ENCODE measurements around the gene RHO. TPM values are rescaled to one million over a fixed set of nuclear protein-coding genes. Genes with fewer than 3 reads are reported as not detected.

The RHO gene
- total RNA-seq, 1 experiment from 2014 or later = not detected

DNA sequence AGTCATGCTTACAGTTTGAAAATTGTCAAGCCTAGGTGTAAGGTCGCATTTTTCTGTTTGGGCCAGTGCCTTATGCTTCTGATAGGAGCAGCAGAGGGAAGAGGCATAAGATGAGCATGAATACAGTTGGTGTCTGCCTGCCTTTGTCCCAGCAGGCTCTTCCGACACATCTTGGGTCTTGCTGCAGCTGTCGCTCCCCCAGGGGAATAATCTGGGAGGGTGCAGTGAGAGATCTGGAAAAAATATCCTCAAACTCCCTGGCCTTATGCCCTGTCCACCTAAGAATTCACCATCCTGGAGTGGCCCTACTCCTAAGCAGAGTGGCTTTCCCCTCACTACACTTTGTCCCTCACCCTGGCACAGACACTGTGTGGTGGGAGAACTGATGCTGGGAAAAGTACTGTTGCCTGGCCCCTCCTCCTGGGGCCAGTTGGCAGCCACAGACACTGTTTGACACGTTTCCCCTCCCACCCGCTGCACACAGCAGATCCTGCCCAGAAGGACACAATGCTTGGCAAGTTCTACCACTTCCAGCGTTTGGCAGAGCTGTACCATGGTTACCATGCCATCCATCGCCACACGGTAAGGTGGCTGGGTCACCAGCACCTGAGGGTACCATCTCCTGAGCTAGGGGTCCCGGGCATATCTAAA, 21.1 kb upstream of the RHO start:
- no peaks in the 10 kb centered on the region for H3K27me3 ChIP-seq (replicated peaks; ENCODE audit: control insufficient read depth, insufficient read depth, low read length)
- no peaks in the 10 kb centered on the region for H3K36me3 Mint-ChIP-seq (ENCODE audit: insufficient read depth, unreplicated experiment)
- ChIA-PET CTCF (no interaction called here), POLR2A (no interaction called here)
- DNase-seq = no peak
- H3K27ac Mint-ChIP-seq (ENCODE audit: unreplicated experiment) = no peak overlapping the region
- no peak overlapping the region for H3K4me3 Mint-ChIP-seq (ENCODE audit: unreplicated experiment)
- TF ChIP-seq, protein P1, sequence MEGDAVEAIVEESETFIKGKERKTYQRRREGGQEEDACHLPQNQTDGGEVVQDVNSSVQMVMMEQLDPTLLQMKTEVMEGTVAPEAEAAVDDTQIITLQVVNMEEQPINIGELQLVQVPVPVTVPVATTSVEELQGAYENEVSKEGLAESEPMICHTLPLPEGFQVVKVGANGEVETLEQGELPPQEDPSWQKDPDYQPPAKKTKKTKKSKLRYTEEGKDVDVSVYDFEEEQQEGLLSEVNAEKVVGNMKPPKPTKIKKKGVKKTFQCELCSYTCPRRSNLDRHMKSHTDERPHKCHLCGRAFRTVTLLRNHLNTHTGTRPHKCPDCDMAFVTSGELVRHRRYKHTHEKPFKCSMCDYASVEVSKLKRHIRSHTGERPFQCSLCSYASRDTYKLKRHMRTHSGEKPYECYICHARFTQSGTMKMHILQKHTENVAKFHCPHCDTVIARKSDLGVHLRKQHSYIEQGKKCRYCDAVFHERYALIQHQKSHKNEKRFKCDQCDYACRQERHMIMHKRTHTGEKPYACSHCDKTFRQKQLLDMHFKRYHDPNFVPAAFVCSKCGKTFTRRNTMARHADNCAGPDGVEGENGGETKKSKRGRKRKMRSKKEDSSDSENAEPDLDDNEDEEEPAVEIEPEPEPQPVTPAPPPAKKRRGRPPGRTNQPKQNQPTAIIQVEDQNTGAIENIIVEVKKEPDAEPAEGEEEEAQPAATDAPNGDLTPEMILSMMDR (IDR thresholded peaks at IDR 0.05; ENCODE audit: insufficient read depth in 1 of 2, low read depth in 1 of 2, low read length in 1 of 2, severe bottlenecking in 1 of 2, unreplicated experiment in 1 of 2) = no peak
- H3K4me3 ChIP-seq (ENCODE audit: low read depth, low read length) = no peak overlapping the region
- no peaks in the 10 kb centered on the region for H3K9me3 Mint-ChIP-seq (ENCODE audit: unreplicated experiment)
- H3K36me3 ChIP-seq (ENCODE audit: control insufficient read depth, insufficient read depth, low read length) = no peaks in the 10 kb centered on the region; the same call in 1 of the 2 replicates
- intact Hi-C loops (cut with micrococcal nuclease; ENCODE audit: unreplicated experiment) = no loop called here
- H3K4me1 Mint-ChIP-seq (ENCODE audit: low read depth, unreplicated experiment) = peaks cover 6% of the 10 kb centered on the region
- H3K9me3 ChIP-seq = no peaks in the 10 kb centered on the region
- no peaks in the 10 kb centered on the region for H3K27me3 Mint-ChIP-seq (ENCODE audit: insufficient read depth, unreplicated experiment)
- peaks cover 11% of the 10 kb centered on the region for H3K4me1 ChIP-seq
- no TSS peak for BruUV-seq (replicated peaks)

DNA sequence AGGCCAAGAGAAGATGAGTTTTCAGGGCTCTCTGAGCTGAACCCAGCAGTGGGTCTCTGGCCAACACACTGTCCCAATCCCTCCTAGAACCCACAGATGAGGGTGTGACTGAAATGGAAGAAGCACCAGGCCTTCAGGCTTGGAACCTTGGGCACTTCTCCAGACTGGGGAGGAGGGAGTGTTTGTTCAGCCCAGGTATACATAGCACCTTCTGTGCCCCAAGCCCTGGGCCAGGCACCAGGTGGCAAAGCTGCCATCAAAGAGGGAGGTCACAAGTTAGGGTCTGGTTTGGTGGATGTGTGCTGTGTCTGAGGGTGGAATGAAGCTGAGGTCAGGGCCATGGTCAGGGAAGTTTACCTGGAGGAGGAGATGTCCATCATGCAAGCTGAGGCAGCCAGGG, 15.8 kb upstream of the RHO start:
- CTCF ChIA-PET = interaction anchor here (0.9 kb wide), 1 partner anchor 22 kb away, joined by 3 read pairs; no protein-coding TSS in a partner anchor
- H3K4me3 Mint-ChIP-seq (ENCODE audit: unreplicated experiment) = no peak overlapping the region
- no peaks in the 10 kb centered on the region for H3K4me1 Mint-ChIP-seq (ENCODE audit: low read depth, unreplicated experiment)
- POLR2A ChIA-PET = no interaction called here
- peaks cover 6% of the 10 kb centered on the region for H3K36me3 Mint-ChIP-seq (ENCODE audit: insufficient read depth, unreplicated experiment)
- intact Hi-C loops (cut with micrococcal nuclease; ENCODE audit: unreplicated experiment) = no loop called here
- DNase-seq = no peak
- Histone ChIP-seq H3K4me3 (ENCODE audit: low read depth, low read length) (no peak overlapping the region), H3K9me3 (no peaks in the 10 kb centered on the region), H3K4me1 (no peaks in the 10 kb centered on the region), H3K27me3 (replicated peaks; ENCODE audit: control insufficient read depth, insufficient read depth, low read length) (no peaks in the 10 kb centered on the region), H3K36me3 (ENCODE audit: control insufficient read depth, insufficient read depth, low read length) (no peaks in the 10 kb centered on the region; the same call in 1 of the 2 replicates)
- no peaks in the 10 kb centered on the region for H3K27me3 Mint-ChIP-seq (ENCODE audit: insufficient read depth, unreplicated experiment)
- peak overlapping the region; percentile 51 for H3K27ac Mint-ChIP-seq (ENCODE audit: unreplicated experiment)
- TF ChIP-seq, protein P1 (IDR thresholded peaks at IDR 0.05; ENCODE audit: insufficient read depth in 1 of 2, low read depth in 1 of 2, low read length in 1 of 2, severe bottlenecking in 1 of 2, unreplicated experiment in 1 of 2) = no peak
- BruUV-seq (replicated peaks) = no TSS peak
- H3K9me3 Mint-ChIP-seq (ENCODE audit: unreplicated experiment) = no peaks in the 10 kb centered on the region

DNA sequence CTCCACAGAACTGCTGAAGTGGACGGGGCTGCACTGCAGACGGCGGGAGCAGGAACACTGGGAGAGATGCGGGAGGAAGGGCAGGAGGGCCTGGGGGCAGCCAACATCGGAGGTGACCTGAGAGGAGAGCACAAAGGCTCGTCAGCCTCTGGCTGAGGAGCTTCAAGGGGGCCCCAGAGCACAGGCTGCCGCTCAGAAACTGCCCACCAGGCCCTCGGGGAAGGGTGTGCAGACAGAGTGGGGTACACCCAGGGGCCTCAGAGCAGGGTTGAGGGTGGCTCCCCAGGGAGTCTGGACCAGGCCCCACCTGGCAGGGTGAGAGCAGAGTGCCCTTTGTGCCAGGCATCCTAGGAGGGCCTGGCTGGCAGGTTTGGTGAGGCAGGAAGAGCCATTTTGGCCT, 14.7 kb upstream of the RHO start:
- TF ChIP-seq, protein P1 (IDR thresholded peaks at IDR 0.05; ENCODE audit: insufficient read depth in 1 of 2, low read depth in 1 of 2, low read length in 1 of 2, severe bottlenecking in 1 of 2, unreplicated experiment in 1 of 2) = no peak
- H3K27me3 ChIP-seq (replicated peaks; ENCODE audit: control insufficient read depth, insufficient read depth, low read length) = no peaks in the 10 kb centered on the region
- Mint-ChIP-seq H3K4me3 (ENCODE audit: unreplicated experiment) (no peak overlapping the region), H3K27me3 (ENCODE audit: insufficient read depth, unreplicated experiment) (no peaks in the 10 kb centered on the region), H3K36me3 (ENCODE audit: insufficient read depth, unreplicated experiment) (peaks cover 6% of the 10 kb centered on the region), H3K9me3 (ENCODE audit: unreplicated experiment) (no peaks in the 10 kb centered on the region), H3K27ac (ENCODE audit: unreplicated experiment) (no peak overlapping the region), H3K4me1 (ENCODE audit: low read depth, unreplicated experiment) (no peaks in the 10 kb centered on the region)
- ChIA-PET CTCF (no interaction called here), POLR2A (no interaction called here)
- no peaks in the 10 kb centered on the region; the same call in 1 of the 2 replicates for H3K36me3 ChIP-seq (ENCODE audit: control insufficient read depth, insufficient read depth, low read length)
- H3K9me3 ChIP-seq = no peaks in the 10 kb centered on the region
- H3K4me1 ChIP-seq = no peaks in the 10 kb centered on the region
- intact Hi-C loops (cut with micrococcal nuclease; ENCODE audit: unreplicated experiment) = no loop called here
- DNase-seq = no peak
- no peak overlapping the region for H3K4me3 ChIP-seq (ENCODE audit: low read depth, low read length)
- no TSS peak for BruUV-seq (replicated peaks)

Measured in Caco-2 (cell line).